ENCODE results near the gene GTPBP4.

DNA sequence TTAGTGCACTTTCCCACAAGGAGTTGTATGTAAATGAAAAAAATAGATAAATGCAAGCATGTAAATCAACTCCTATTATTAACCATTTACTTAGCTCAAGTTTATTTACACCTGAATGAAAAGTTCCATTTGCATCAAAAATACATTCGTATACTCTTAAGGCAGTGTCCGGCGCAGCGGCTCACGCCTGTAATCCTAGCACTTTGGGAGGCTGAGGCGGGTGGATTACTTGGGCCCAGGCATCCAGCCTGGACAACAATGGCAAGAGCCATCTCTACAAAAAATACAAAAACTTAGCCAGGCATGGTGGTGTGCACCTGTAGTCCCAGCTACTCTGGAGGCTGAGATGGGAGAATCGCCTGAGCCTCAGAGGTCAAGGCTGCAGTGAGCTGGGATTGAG lies 41.6 kb downstream of the GTPBP4 start:
- TF ChIP-seq, protein P1, sequence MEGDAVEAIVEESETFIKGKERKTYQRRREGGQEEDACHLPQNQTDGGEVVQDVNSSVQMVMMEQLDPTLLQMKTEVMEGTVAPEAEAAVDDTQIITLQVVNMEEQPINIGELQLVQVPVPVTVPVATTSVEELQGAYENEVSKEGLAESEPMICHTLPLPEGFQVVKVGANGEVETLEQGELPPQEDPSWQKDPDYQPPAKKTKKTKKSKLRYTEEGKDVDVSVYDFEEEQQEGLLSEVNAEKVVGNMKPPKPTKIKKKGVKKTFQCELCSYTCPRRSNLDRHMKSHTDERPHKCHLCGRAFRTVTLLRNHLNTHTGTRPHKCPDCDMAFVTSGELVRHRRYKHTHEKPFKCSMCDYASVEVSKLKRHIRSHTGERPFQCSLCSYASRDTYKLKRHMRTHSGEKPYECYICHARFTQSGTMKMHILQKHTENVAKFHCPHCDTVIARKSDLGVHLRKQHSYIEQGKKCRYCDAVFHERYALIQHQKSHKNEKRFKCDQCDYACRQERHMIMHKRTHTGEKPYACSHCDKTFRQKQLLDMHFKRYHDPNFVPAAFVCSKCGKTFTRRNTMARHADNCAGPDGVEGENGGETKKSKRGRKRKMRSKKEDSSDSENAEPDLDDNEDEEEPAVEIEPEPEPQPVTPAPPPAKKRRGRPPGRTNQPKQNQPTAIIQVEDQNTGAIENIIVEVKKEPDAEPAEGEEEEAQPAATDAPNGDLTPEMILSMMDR (IDR thresholded peaks at IDR 0.05) = no peak
- no peak for TF ChIP-seq POLR2A (IDR thresholded peaks at IDR 0.05)
